Stimulated activated CD8-positive, alpha-beta memory T cell treated with anti-CD3 and anti-CD28 coated beads, Interleukin-4, amount 100 ng/mL, for 48 hours (primary cell): ENCODE data around the gene PCARE.
"Not testable (repeated sequence)": the region's sequence is repeated elsewhere in the genome, so short reads cannot be mapped to it uniquely, and the experiment has no call there.

Experiments used
- DNase-seq: peaks from one replicate; pipeline ENCODE4 v3.0.0-alpha.2; 2020

The PCARE gene

DNA sequence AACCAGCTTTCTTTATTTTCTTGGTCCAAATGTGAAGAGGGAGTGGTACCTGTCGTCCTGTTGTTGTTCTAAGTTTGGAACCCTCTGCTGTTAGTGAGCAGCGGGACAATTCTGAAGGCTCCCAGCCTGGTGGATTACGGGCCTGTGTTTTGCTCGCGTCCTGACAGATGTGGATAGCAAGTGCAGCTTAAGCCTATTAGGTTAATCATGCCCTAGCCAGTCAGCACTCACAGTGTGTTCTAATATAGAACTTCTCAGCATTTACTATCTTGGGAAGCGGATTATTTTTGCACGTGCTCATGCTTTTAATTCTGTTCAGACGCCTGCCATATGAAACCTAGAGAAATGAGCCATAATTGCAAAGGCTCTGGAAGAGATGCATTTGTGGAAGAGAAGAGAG is at the start of gene PCARE:
Gene PCARE, minus strand, starts transcription at position 113 of the 400 bp plus-strand sequence. CDS start 262 bp downstream, outside the sequence.
- DNase-seq: no peak

DNA sequence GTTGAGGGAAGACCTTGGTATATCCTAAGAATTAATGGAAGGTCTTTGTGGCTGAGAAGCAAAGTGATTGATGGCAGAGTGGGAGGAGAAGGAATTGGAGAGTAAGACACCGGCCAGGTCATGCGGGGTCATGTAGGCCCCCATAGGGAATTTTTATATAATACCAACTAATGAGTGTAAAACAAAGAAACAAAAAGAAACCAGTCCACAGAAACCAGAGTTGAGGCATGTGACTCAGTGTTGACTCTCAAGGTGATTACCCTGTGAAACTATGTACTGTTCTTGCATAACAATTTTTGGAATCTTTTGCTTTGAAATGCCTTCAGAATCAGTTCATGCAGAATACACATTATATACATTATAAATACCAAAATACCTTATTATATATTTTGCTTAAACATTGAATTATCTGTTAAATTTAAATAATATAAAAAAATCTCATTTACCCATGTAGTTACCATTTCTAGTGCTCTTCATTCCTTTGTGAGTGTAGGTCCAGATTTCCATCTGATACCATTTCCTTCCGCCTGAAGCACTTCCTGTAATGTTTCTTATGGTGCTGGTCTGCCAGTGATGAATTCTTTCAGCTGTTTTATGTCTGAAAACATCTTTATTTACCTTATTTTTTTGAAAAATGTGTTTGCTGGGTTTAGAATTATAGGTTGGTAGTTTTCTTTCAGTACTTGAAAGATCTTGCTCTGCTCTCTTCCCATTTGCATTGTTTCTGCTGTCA is 49.5 kb upstream of the PCARE start:
- no peak for DNase-seq

- no peak for DNase-seq
Measured at GRCh38 chr2:29120846-29121245, 46.5 kb upstream of the PCARE start.

- no peak for DNase-seq
Measured at GRCh38 chr2:29119211-29119610, 44.9 kb upstream of the PCARE start.

GRCh38 chr2:29117636-29118303 is 43.4 kb upstream of the PCARE start:
- DNase-seq: no peak

- peak; percentile 74 for DNase-seq
Measured at GRCh38 chr2:29115797-29116781, 41.8 kb upstream of the PCARE start.

DNA sequence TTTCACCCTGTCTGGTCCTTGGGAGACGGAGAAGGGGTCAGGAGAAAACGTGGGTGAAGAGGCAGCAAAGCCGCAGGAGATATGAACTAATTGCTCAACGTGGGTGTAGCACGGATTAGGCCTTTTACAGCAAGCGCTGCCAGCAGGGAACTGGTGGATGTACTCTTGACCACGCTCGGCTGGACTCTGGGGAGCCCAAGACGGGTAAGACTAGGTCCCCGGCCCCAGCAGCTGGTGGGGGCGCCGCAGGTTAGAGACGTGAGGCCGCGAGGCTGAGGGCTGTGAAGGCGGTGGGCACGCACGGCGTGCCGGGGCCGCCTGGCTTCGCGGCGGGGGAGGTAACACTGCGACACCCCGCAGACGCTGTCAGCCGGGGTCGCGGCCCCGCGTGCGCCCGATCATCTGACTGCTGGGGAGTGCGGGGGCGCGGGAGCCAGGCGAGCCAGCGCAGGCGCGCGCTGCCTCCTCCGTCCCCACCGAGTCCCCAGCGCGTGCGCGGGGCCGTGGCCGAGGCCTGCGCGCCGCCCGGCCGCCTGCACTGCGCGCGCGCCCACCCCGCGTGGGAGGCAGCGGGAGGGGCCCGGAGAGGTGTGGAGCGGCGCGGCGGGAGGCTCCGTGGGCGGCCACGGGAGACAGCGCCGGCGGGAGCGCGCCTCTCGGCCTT is 40.8 kb upstream of the PCARE start, which contains the start of gene CLIP4:
Gene CLIP4, plus strand, starts transcription at position 470 of the 664 bp plus-strand sequence. CDS start 5,974 bp downstream, outside the sequence.
- peak; percentile 77 for DNase-seq

DNA sequence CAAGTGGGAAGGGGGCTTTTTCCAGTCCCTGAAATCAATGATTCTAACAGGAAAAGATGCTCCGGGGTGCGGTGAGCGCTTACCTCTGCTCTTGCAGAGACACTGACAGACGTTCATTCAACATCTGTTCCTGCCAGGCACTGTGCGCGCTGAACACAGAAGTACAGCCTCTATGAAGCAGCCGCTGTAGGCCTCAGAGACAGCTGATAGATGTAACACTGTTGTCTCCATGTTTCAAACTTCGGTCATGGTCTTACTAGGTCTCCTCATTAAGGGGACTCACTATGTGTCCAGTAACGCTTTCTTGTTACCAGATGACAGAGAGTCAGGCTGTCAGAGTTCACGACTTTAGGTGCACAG is 40.2 kb upstream of the PCARE start:
- DNase-seq: no peak

DNA sequence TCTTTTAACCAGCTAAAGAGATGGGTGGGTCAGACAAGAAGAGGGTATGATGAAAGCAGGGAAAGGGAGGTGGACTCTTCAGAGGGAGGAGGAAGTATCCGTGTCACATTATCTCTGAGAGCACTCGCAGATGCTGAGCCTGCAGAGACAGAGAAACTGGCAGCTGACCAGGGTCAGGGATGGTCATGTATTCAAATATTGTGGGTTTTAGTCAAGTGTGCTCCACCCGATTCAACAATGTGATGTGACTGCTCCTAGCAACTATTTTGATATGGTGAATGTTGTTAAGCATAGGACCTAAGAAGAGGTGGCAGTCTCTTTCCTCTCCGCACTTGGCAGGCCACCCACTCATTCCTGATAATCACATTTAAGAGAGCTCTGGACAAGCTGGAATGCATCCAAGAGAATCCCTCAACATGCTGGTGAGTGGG is 39.6 kb upstream of the PCARE start:
- no peak for DNase-seq

- DNase-seq: no peak
Measured at GRCh38 chr2:29113027-29113686, 38.8 kb upstream of the PCARE start.

- DNase-seq: no peak
Measured at GRCh38 chr2:29112379-29112778, 38.1 kb upstream of the PCARE start.

- DNase-seq: peak; percentile 26
Measured at GRCh38 chr2:29110916-29111535, 36.7 kb upstream of the PCARE start.

- DNase-seq: no peak
Measured at GRCh38 chr2:29109246-29109645, 34.9 kb upstream of the PCARE start.

GRCh38 chr2:29108225-29108624 is 33.9 kb upstream of the PCARE start:
- no peak for DNase-seq

GRCh38 chr2:29107547-29107946 is 33.2 kb upstream of the PCARE start:
- not testable (repeated sequence) for DNase-seq

DNA sequence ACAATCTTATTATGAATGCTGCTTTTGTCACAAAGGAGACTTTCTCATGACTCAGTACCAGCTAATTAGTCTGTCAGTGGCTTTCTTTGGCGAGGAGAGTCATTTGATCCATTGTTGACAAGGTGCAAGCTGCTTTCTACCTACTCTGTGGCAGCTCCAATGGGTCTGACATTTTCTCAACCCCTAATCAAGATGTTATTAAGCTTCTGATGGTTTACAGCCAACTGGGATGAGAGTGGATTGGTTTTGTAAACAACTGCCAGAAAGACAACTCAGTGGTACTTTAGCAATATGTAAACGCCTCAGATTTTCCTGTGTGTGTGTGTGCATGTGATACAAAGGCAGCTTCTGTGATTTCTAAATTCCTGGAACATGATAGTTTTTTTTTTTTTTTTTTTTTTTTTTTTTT is 32.7 kb upstream of the PCARE start:
- no peak for DNase-seq

- DNase-seq: no peak
Measured at GRCh38 chr2:29106256-29106655, 31.9 kb upstream of the PCARE start.

DNA sequence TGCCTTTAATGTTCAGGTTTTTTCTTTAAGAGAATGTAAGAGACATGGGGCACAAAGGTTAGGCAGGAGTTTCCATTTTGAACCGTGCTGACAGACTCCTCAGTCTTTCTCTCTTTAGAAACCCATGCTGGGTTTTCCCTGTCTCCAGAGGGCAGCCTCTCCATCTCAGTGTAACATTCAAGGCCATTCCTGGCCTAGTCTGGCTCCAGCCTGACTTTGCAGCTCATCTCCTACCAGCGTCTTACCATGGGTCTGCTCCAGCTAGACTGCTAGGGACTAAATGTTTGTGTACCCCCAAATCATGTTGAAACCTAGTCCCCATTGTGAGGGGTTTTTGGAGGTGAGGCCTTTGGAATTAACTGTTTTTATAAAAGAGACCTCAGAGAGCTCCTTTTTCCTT is 31.1 kb upstream of the PCARE start:
- no peak for DNase-seq

GRCh38 chr2:29104688-29105087 is 30.4 kb upstream of the PCARE start:
- DNase-seq: no peak

DNA sequence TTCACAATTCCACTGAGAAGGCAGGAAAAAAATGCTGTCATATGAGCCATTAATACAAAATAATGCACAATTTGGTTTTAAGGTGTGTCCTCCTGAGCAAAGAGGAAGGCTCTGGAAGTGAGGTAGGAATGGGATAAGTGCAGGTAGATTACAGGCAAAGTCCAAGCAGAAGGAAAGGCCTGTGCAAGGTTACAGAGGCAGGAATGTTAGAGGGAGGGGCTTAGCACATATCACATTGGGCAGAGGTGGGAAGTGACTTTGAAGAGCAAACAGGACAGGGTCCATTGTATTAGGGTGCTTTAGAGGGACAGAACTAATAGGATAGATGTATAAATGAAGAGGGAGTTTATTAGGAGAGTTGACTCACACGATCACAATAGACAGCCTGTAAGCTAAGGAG is 26.2 kb upstream of the PCARE start:
- no peak for DNase-seq

GRCh38 chr2:29097569-29097968 is 23.2 kb upstream of the PCARE start:
- DNase-seq: no peak

DNA sequence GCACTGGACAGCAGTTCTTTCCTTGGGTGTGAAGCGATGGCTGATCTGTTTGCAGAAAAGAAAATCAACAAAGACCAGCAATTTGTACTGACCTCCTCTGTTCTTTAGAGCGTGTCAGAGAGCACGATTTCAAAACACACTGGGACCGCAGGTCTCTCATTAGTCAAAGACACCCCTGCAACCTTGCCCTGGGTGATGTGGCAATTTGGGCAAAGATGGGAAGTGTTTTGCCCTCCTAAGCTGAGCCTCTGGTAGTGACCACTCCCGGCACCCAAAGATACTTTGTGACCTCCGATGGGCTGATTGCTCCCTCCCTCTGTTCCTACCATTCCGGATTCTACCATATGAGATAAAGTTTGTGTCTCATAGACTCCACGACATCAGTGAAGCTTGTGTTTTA is 22.6 kb upstream of the PCARE start:
- no peak for DNase-seq
